B cell (primary cell): ENCODE results near the gene KAT8. TPM values are rescaled to one million over a fixed set of nuclear protein-coding genes. Genes with fewer than 3 reads are reported as not detected.

ENCODE experiments used
- ATAC-seq: fragments of 200-7000 bp; cut with Tn5 transposase; one replicate; pipeline ENCODE4 v1.10.0; 2021; ENCODE audit warnings: low read depth, mild to moderate bottlenecking, moderate number of reproducible peaks, moderate library complexity
- CTCF ChIA-PET: fragments of 350-600 bp; sonication (Branson Sonifier 250); formaldehyde crosslinking; loops from one replicate; lab custom pipeline; 2021; ENCODE audit warnings: antibody characterized with exemption, inconsistent platforms; lab: Charles Lee
- POLR2A ChIA-PET: fragments of 350-600 bp; sonication (Branson Sonifier 250); formaldehyde crosslinking; loops from one replicate; lab custom pipeline; 2021; ENCODE audit warnings: antibody characterized with exemption; lab: Charles Lee
- DNase-seq: peaks from one replicate; pipeline ENCODE4 v3.0.0; 2013
- H2AFZ ChIP-seq: 2 replicates; pipeline ENCODE4 v1.6.1; 2012; ENCODE audit warnings: mild to moderate bottlenecking, low read depth, low read length; ENCODE audit not compliant: insufficient read depth, poor library complexity, severe bottlenecking
- H3K27ac ChIP-seq, 2 donors: 1 replicate in 1 of 2; 2 replicates in 1 of 2; pipeline ENCODE4 v1.5.1; 2012 to 2013; ENCODE audit warnings: low read length in 2 of 2, mild to moderate bottlenecking in 2 of 2, moderate library complexity in 1 of 2
- H3K27me3 ChIP-seq, 4 experiments: fragments of 200-600 bp in 1 of 4; sonication (generic) in 1 of 4; replicated peaks in 1 of 4; 1 replicate in 2 of 4; 2 replicates in 2 of 4; pipeline versions ENCODE4 v1.6.1 to v1.7.0; 2013 to 2016; ENCODE audit warnings: low read length in 3 of 4, mild to moderate bottlenecking in 2 of 4, mixed read lengths in 1 of 4, moderate library complexity in 1 of 4; ENCODE audit not compliant: insufficient read depth in 4 of 4, control insufficient read depth in 3 of 4; ENCODE audit errors: control extremely low read depth in 1 of 4
- H3K36me3 ChIP-seq, 2 experiments: replicated peaks in 1 of 2; 1 replicate in 1 of 2; 2 replicates in 1 of 2; pipeline versions ENCODE4 v1.6.1 to v1.7.1; 2013; ENCODE audit warnings: low read length in 1 of 2; ENCODE audit not compliant: insufficient read depth in 2 of 2, control insufficient read depth in 1 of 2; ENCODE audit errors: control extremely low read depth in 1 of 2, extremely low read depth in 1 of 2
- H3K4me1 ChIP-seq, 2 donors: fragments of 200-600 bp in 1 of 2; sonication (generic) in 1 of 2; 1 replicate in 1 of 2; 2 replicates in 1 of 2; pipeline versions ENCODE4 v1.5.1 to v1.6.1; 2013 to 2017; ENCODE audit warnings: low read length in 2 of 2; ENCODE audit not compliant: control insufficient read depth in 2 of 2, insufficient read depth in 2 of 2
- H3K4me2 ChIP-seq: replicated peaks from 2 replicates; pipeline ENCODE3; 2012; ENCODE audit warnings: mild to moderate bottlenecking, low read depth, low read length; ENCODE audit not compliant: poor library complexity, severe bottlenecking
- H3K4me3 ChIP-seq, 5 experiments: fragments of 200-600 bp in 1 of 5; sonication (generic) in 1 of 5; 1 replicate in 3 of 5; 2 replicates in 2 of 5; pipeline versions ENCODE4 v1.5.1 to v1.7.0; 2011 to 2016; ENCODE audit warnings: low read length in 4 of 5, mild to moderate bottlenecking in 4 of 5, low read depth in 2 of 5, control low read depth in 1 of 5, moderate library complexity in 1 of 5; ENCODE audit not compliant: insufficient read depth in 1 of 5; ENCODE audit errors: control extremely low read depth in 1 of 5, extremely low read depth in 1 of 5
- H3K79me2 ChIP-seq: fragments of 200-600 bp; sonication (generic); one replicate; pipeline ENCODE4 v1.6.0; 2016; ENCODE audit warnings: low read length; ENCODE audit not compliant: control insufficient read depth, insufficient read depth
- H3K9ac ChIP-seq: fragments of 200-600 bp; sonication (generic); 2 replicates; pipeline ENCODE4 v1.6.1; 2017; ENCODE audit warnings: mild to moderate bottlenecking, low read length, moderate library complexity
- H3K9me3 ChIP-seq, 3 donors: one replicate each; pipeline versions ENCODE4 v1.6.1 to v1.7.1; 2013; ENCODE audit warnings: low read length in 2 of 3; ENCODE audit not compliant: control insufficient read depth in 2 of 3, insufficient read depth in 1 of 3; ENCODE audit errors: control extremely low read depth in 1 of 3
- H4K20me1 ChIP-seq: 2 replicates; pipeline ENCODE4 v1.6.0; 2012; ENCODE audit warnings: mild to moderate bottlenecking, low read length; ENCODE audit not compliant: insufficient read depth, control insufficient read depth, poor library complexity, severe bottlenecking
- H3K27ac Mint-ChIP-seq: one replicate; pipeline ENCODE4 v1.8.0; 2021; ENCODE audit warnings: mixed read lengths
- H3K27me3 Mint-ChIP-seq: one replicate; pipeline ENCODE4 v1.8.0; 2021; ENCODE audit warnings: mixed read lengths
- H3K4me1 Mint-ChIP-seq: one replicate; pipeline ENCODE4 v1.8.0; 2021; ENCODE audit warnings: mixed read lengths
- H3K4me3 Mint-ChIP-seq: one replicate; pipeline ENCODE4 v1.8.0; 2021; ENCODE audit warnings: mixed read lengths
- H3K9me3 Mint-ChIP-seq: one replicate; pipeline ENCODE4 v1.8.0; 2022; ENCODE audit warnings: mixed read lengths; ENCODE audit not compliant: insufficient read depth
- EZH2 ChIP-seq: IDR thresholded peaks from 2 replicates; pipeline ENCODE4 v1.6.1; 2012; ENCODE audit warnings: borderline replicate concordance, low read depth, mild to moderate bottlenecking, moderate library complexity, low read length; ENCODE audit not compliant: insufficient read depth, poor library complexity, severe bottlenecking
- WGBS: methylation state at CpG from one replicate; pipeline ENCODE4 v1.1.5; 2013; ENCODE audit warnings: missing lambda C conversion rate; ENCODE audit not compliant: insufficient coverage; 5-methylcytosine and 5-hydroxymethylcytosine counted together
- intact Hi-C: fragments of 100-400 bp; cut with micrococcal nuclease; formaldehyde crosslinking; loops from one replicate; pipeline ENCODE4 v1.10.0; 2022
- polyA plus RNA-seq: library from polyadenylated mRNA; depleted of rRNA; stranded (reverse); fragments of >200 nt; gene quantifications from 2 replicates; pipeline ENCODE4 v1.2.3, GENCODE V29; 2012
- total RNA-seq, 2 donors: library from RNA; stranded (reverse); fragments of 120-200 nt in 1 of 2; gene quantifications; 1 replicate in 1 of 2; 2 replicates in 1 of 2; pipeline versions ENCODE4 v1.2.3 to v1.2.4, GENCODE V29; 2013 to 2022
- TF ChIP-seq, protein P1 (sequence below): fragments of 200-600 bp; IDR thresholded peaks from one replicate; pipeline ENCODE4 v1.8.0; 2022; ENCODE audit warnings: antibody characterized with exemption, mild to moderate bottlenecking

KAT8 gene
- total and polyA plus RNA-seq, 2 donors (not counting 1 experiment from before 2014, with no cell fraction given) = 100.0 to 102 TPM

GRCh38 chr16:31088459-31089183, 28.8 kb upstream of the KAT8 start, which contains the start of gene PRSS53:
Gene PRSS53, minus strand, starts transcription at chr16:31088943. Its CDS starts 134 bp downstream, at chr16:31088809.
- POLR2A ChIA-PET = interaction anchor here (0.6 kb wide), 1 partner anchor 161 kb away, joined by 4 read pairs; no protein-coding TSS in a partner anchor

DNA sequence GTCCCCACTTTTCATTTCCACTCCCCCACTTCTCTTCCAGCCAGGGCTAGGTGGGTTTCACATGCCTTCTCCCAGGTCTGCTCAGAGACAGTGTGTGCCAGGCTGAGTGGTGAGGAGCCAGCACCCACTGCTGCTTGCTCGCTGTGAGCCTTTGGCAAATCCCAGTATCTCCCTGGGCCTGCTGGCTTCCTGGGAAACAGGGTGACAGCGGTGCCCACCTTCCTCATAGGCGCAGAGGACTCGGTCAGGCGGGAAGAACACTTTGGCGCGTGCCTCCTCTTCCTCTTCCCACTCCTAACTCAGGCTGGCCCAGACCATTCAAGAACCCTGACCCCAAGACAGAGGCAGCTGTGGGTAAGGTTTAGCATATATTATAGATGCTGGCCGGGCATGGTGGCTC, 28.3 kb upstream of the KAT8 start:
- Histone ChIP-seq H3K9me3 (no peaks in the 10 kb centered on the region), H3K27me3 (no peaks in the 10 kb centered on the region), H3K9ac (no peak overlapping the region), H3K4me1 (peaks cover 5 to 14% of the 10 kb centered on the region in 2 donors), H2AFZ (no peak overlapping the region), H3K36me3 (peaks cover 0 to 13% of the 10 kb centered on the region in 2 experiments), H3K4me2 (no peak overlapping the region), H3K27ac (no peak overlapping the region), H3K4me3 (no peak overlapping the region), H3K79me2 (peaks cover 23% of the 10 kb centered on the region), H4K20me1 (peaks cover 5% of the 10 kb centered on the region)
- H3K27ac Mint-ChIP-seq = no peak overlapping the region
- H3K27me3 Mint-ChIP-seq = no peaks in the 10 kb centered on the region
- no peaks in the 10 kb centered on the region for H3K9me3 Mint-ChIP-seq
- ATAC-seq (no peak), DNase-seq (no peak)
- CTCF ChIA-PET = no interaction called here
- peaks cover 11% of the 10 kb centered on the region for H3K4me1 Mint-ChIP-seq
- no peak overlapping the region for H3K4me3 Mint-ChIP-seq
- no peak for TF ChIP-seq EZH2
- TF ChIP-seq, protein P1, sequence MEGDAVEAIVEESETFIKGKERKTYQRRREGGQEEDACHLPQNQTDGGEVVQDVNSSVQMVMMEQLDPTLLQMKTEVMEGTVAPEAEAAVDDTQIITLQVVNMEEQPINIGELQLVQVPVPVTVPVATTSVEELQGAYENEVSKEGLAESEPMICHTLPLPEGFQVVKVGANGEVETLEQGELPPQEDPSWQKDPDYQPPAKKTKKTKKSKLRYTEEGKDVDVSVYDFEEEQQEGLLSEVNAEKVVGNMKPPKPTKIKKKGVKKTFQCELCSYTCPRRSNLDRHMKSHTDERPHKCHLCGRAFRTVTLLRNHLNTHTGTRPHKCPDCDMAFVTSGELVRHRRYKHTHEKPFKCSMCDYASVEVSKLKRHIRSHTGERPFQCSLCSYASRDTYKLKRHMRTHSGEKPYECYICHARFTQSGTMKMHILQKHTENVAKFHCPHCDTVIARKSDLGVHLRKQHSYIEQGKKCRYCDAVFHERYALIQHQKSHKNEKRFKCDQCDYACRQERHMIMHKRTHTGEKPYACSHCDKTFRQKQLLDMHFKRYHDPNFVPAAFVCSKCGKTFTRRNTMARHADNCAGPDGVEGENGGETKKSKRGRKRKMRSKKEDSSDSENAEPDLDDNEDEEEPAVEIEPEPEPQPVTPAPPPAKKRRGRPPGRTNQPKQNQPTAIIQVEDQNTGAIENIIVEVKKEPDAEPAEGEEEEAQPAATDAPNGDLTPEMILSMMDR = no peak
- WGBS = 96% methylated on average over 5 of the region's 8 CpGs
- POLR2A ChIA-PET = no interaction called here
- intact Hi-C loops = no loop called here

More at GRCh38 chr16:31088459-31089183, 28.8 kb upstream of the KAT8 start, which contains the start of gene PRSS53:
- intact Hi-C loops = no loop called here
- Histone ChIP-seq H2AFZ (no peak within 1 kb of the TSS), H3K27ac (no peak within 1 kb of the TSS), H3K4me1 (peaks cover 0 to 8% of the 10 kb centered on the region in 2 donors), H3K4me2 (no peak within 1 kb of the TSS), H3K36me3 (peaks cover 0 to 13% of the 10 kb centered on the region in 2 experiments), H3K9ac (no peak within 1 kb of the TSS), H3K79me2 (peaks cover 18% of the 10 kb centered on the region), H3K9me3 (no peaks in the 10 kb centered on the region), H4K20me1 (peaks cover 10% of the 10 kb centered on the region), H3K4me3 (no peak within 1 kb of the TSS), H3K27me3 (no peaks in the 10 kb centered on the region)
- ATAC-seq (no peak), DNase-seq (no peak)
- peaks cover 6% of the 10 kb centered on the region for H3K4me1 Mint-ChIP-seq
- no peaks in the 10 kb centered on the region for H3K27me3 Mint-ChIP-seq
- no peak within 1 kb of the TSS for H3K4me3 Mint-ChIP-seq
- TF ChIP-seq, protein P1 = no peak
- TF ChIP-seq EZH2 = no peak
- no peaks in the 10 kb centered on the region for H3K9me3 Mint-ChIP-seq
- no peak within 1 kb of the TSS for H3K27ac Mint-ChIP-seq
- WGBS = 96% methylated on average over 15 of the region's 15 CpGs
- CTCF ChIA-PET = no interaction called here
